HG03457 (cell line): ENCODE data around the gene LMCD1.

Source experiments
- ATAC-seq: cut with Tn5 transposase; IDR thresholded peaks from one replicate; pipeline ENCODE4 v1.9.1; 2021; ENCODE audit warnings: moderate number of reproducible peaks; ENCODE audit not compliant: unreplicated experiment

Gene LMCD1

DNA sequence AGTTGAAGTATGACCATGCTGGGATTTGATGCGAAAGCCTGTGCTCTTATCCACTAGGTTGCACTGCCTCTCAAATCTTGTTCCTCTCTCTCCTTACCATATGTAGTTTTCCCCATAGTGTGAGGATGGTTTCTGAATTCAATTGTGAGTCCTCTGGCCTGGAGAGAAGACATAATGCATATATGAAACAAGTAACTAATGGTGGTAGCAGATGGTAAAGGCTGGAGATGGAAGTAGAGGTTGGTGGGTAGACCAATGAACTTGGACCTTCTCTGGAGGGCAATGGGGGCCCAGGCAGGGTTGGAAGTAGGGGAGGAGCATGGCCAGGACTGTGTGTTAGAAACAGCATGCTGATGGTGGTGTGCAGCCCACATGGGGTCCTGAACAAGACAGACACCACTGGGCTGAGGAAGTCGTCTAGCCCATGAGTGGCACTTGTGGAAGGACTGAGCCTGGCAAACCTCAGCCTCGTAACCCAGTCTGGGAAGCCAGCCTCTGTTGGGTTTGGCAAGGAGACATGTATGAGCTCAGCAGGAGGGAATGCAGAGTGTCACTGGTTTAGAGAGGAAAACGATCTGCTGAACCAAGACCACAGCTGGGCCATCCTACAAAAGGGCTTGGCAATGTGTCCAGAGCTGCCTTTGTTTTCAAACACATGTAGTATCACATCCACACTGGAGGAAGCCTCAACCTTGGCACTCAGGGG is 18.5 kb upstream of the LMCD1 start:
- no peak for ATAC-seq

DNA sequence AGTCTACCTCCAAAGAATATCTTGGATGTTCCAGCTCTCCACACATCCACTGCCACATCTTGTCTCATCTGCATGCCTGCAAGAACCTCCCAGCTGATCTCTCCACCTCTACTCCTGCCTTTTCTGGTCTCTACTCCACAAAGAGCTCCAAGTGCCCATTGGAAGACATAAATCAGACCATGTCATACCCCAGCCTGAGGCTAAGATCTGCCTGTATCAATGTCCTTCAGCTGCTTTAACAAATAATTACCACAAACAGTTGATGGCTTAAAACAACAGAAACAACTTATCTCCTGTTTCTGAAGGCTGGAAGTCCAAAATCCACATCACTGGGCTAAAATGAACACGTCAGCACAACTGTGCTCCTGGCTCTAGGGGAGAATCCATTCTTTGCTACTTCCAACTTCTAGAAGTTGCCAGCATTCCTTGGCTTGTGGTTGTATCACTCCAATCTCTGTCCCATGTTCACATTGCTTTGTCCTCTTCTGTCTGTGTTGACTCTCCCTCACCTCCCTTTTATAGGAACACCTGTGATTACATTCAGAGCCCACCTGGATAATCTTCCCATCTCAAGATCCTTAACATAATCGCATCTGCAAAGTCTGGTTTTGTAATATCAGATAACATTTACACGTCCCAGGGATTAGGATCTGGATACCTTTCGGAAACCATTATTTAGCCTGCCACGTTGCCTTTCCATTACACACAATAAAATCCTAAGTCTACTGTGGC is 17.0 kb upstream of the LMCD1 start:
- ATAC-seq, result no peak

GRCh38 chr3:8485141-8485870 is 16.3 kb upstream of the LMCD1 start:
- no peak for ATAC-seq

DNA sequence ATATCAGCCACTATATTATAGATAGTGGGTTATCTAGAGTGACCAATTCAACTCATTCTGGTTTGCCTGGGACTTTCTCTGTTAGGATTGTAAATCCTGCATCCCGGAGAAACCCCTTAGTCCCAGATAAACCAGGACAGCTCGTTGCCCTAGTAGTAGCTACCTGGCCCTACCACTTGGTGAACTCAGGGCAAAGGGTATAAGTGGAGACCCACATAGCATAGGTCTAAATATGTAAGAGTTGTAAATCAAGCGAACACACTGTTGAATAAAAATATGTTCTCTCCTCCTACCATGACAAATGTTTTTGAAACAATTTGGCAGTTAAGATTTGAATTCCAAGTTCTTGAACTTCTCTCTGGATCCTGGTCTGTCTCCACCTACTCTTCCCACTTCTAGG is 15.7 kb upstream of the LMCD1 start:
- no peak for ATAC-seq

- no peak for ATAC-seq
Measured at GRCh38 chr3:8486434-8486833, 15.2 kb upstream of the LMCD1 start.

- no peak for ATAC-seq
Measured at GRCh38 chr3:8486936-8487335, 14.7 kb upstream of the LMCD1 start.

DNA sequence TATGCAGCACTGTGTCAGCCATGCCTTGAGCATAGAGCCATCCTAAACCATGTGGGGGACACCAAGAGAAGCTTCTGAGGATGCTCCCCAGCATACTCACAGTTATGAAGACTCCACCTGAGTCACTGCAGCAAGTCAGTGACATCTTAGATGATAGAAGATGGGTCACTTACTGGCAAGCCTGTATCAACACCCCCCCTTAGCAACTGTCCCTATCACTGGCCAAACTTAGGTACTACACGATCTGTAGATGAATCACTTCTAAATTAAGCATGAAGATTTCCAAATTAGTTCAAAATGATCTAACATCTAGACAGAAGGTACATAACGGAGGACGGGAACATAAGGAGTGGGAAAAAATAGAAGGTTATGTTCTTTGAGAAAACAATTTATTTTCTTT is 13.2 kb upstream of the LMCD1 start:
- ATAC-seq, result no peak

- no peak for ATAC-seq
Measured at GRCh38 chr3:8488877-8489276, 12.7 kb upstream of the LMCD1 start.

- ATAC-seq, result no peak
Measured at GRCh38 chr3:8489278-8489792, 12.3 kb upstream of the LMCD1 start.

DNA sequence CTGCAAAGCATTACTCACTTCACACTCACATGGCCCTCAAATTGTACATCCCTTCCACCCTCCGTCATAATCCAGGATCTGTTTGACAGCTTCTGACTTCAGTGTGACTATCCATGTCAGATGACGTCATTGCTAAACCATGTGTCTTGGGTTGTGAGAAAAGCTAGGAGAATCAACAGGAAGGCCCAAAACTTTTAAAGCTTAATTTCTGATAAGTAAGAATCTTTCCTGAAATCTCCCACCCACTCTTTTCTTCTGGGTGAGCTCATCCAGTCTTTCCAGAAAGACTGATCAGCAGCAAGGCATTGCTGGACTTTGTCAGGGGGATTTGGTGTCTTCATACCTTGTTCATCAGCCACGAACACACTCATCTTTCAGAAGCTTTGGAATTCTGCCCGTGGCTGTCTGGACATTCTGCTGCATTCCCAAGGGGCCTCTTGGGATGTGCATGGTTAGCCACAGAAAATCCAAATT is 11.5 kb upstream of the LMCD1 start:
- no peak for ATAC-seq

DNA sequence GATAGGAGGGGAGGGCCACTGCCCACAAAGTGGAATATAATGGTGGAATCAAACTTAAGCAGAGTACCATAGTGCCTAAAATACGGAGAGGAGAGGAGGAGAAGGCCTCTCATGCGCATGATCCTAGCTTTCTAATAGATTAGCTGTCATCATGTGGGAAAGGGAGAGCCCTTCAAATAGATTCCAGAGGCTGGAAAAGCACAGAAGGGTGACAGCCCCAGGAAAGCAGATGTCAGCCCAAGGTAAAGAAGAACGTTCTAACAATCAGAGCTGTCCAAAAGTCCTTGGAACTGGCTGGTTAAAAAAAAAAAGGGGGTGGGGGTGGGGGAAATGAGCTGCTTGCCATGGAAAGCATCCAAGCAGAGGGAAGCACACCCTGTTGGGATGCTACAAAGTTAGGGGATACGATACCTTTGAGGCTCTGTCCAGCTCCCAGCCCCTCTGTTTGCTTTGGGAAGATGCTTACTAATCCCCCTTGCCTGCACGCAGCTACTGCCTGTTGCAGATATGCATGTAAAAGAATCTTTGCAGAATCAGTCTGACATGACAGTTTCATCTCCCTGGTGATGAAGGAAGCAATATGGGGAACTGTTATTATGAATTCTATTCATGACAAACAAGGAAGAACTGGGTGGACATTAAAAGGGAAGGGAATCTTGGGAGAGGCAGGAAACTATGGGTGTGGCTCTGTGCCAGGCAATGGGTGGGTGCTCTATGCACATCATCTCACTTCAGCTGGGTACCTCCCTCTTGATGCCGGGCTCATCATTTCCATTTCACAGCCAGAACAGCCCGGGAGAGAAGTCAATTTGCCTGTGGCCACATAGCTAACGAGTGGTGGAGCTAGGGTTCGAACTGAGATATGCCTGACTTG is 10.1 kb upstream of the LMCD1 start:
- no peak for ATAC-seq

GRCh38 chr3:8492744-8493511 is 8.7 kb upstream of the LMCD1 start:
- no peak for ATAC-seq

DNA sequence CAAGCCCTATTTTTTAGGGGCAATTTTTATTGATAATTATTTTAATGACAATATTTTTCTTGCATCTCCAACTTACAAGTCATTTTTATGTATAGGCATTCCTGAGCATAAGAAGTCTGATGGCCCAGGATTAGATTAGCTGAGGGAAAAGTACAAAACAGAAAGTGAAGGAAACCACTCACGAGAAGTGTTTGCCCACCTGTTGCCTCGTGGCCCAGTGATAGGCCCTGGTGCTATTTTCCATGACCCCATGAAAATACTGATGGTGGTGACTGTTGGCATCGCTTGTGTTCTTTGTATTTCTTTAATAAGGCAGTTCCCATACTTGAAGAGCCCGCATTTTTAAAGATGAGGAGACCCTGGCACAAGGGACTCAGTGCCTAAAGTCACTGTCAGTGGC is 7.9 kb upstream of the LMCD1 start:
- no peak for ATAC-seq

- no peak for ATAC-seq
Measured at GRCh38 chr3:8494327-8494726, 7.3 kb upstream of the LMCD1 start.

GRCh38 chr3:8497582-8497981 is 4.0 kb upstream of the LMCD1 start:
- no peak for ATAC-seq

DNA sequence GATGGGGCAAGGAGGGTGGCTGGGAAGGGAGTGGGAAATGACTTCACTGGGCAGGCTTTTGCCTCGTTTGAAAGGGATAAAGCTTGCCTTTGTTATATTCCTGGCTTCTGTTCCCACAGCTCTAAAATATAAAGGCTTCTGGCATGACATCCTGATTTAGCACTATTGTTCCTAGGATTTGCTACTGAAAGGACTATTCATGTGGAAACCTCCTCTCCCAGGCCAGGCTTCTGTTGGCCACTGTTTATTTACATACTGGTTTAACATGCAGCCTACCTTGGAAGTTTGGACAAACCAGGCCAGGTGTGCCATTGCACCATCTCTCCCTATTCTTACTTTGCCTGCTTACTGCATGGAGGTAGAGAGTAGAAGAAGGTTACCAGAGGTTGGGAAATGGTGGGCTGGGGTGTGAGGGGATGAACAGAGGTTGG is 2.4 kb upstream of the LMCD1 start:
- ATAC-seq, result no peak

DNA sequence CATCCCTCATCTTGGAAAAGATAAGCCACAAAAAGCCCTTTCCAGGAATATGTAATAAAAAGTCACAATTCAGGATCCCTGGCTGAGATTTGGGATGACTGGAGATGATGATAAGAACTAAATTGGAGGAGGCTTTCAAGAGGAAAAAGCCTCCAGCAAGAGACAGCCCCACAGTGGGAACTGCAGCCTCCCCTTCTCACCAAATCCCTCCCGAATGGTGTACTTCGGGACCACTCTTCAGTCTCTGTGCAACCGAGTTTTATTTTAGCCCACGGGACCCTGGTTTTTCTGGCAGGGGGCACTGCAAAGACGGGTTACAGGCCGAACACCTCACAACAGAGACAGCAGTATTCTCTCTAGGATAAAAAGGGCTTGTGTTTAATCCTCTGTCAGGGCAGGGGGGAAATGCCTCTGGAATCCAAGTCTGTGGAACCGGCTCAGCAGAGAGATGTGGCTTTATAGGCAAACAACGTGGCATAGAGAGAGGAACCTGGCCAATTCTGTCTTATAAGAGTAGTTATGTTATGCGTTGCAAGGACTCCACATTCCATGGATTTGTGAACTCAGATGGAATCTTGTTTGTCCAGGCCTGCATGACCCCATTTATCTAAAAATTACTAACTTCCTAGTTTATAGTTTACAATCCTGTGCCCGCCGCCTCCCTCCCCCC is 1.2 kb upstream of the LMCD1 start:
- no peak for ATAC-seq

GRCh38 chr3:8500989-8501370 is 643 bp upstream of the LMCD1 start:
- no peak for ATAC-seq

DNA sequence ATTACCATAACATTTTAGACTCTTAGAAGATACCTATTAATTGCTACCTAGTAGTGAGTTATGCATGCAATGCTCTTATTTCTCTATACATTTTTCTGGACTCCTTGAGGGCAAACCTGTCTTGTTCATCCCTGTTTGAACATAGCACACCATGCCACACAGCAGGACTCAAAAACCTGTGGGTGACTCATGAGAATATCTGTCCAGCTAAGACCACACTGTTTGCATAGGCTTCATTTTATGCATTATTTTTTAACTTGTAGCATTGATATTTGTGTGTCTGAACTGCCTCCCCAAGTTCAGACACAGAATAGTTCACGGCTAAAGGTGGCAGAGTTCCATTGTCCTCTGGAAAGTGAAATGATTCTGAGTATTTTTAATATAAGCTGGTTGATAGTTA is 1.8 kb downstream of the LMCD1 start:
- no peak for ATAC-seq
